ENCODE data around the gene RETSAT.
A peak's percentile ranks its signal among the peaks of the same experiment; 100 is the strongest.
"Not testable (repeated sequence)": the region's sequence is repeated elsewhere in the genome, so short reads cannot be mapped to it uniquely, and the experiment has no call there.

Gene RETSAT

DNA sequence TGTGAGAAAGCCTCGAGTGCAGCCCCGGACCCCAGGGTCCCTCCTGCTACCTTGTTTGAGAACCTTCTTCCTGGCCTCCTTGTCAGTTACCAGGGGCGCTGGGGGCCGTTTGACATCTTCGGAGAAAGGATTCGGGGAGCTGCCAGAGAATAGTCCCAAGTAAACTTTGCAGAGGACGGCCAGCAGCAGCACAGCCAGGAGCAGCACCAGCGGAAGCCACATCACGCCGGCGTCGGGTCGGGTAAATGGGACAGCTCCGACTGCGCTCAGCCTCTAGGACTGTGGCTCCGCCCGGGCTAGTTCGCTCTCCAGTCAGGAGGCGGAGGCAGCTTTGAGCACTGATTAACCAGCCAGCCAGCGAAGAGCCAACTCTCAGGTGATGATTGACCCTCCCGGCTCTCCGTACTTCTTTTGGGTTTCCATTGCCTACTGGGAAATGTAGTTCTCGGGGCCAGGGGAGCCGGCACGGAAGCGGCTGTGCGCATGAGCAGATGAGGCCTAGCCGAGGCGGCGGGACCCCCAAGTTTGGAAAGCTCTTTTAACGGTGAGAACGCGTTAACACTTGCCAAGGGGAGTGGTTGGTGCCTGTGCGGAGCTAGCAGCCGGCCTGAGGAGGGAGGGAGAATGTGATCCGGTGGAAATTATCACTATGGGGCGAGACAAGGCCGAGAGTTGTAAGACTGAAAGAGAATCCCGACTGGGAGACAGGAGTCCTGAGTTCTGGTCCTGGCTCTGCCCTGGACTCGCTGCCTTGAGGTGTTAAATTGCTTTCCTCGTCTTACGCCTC, at the start of gene RETSAT, which contains the start of gene ELMOD3:
TSS of gene RETSAT (minus strand) at position 243 of the 787 bp plus-strand sequence. CDS start at position 222, 21 bp downstream.
TSS of gene ELMOD3 (plus strand) at position 484 of the 787 bp plus-strand sequence. CDS start 2,430 bp downstream, outside the sequence.
- peak; percentile 98 for DNase-seq (ENCODE audit: low read depth, low spot score)

GRCh38 chr2:85401844-85402243, 47.5 kb upstream of the RETSAT start:
- DNase-seq (ENCODE audit: low read depth, low spot score), result no peak

- DNase-seq (ENCODE audit: low read depth, low spot score), result no peak
Observed at GRCh38 chr2:85401464-85401805, 47.1 kb upstream of the RETSAT start.

DNA sequence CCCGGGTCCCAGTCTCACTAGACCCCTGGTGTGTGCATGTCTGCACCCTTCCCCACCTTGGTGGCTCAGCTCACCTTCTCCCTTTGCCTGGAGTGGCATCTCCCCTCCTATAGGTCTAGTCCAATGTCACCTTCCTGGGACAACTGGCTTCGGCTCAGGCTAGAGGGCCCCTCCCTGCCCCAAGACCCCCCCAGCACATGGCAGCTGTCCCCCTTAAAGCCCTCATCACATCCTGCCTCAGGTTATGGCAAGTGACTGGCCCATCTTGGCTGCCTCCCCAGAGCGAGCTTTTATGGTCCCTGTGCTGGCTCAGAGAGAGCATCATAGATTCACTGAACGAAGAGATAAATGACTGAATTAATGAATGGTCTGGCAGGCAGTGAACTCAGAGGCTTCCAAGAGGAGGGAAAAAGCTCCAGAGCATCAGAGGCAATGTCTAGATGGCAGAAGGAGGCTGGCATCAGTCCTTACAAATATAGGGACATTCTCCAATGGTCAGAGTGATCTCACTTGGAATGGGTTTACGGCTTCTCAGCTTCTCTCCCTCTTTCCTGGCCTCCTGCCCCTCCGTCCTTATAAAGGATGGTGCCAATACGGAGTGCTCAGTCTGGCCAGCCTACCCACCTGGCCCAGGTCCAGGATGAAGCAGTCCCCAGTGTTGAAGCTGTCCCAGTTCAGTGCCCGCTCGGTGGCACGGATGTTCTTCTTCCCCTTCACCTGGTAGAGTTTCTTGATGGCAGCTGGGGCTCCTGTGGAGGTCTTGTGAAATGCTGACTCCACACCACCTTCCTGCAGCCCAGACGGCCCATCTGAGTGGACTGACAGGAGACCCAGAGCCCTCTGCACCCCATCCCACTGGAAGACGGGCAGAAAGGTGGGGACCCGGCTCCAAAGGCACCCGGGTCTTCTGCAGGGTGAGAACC, 46.5 kb upstream of the RETSAT start:
- DNase-seq (ENCODE audit: low read depth, low spot score), result no peak

- DNase-seq (ENCODE audit: low read depth, low spot score), result no peak
Observed at GRCh38 chr2:85400023-85400422, 45.7 kb upstream of the RETSAT start.

DNA sequence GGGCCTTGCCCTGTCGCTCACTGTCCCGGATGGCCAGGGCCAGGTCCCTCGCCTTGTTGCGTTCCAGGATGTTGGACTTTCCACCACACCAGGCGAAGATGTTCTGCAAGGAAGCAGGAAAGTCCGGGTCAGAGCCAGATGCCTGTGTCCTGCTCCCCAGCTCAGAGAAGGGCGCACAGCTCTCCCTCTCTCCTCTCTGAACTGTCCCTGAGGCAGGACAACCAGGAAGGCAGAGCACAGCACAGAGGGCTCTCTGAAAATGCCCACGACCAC, 44.8 kb upstream of the RETSAT start:
- DNase-seq (ENCODE audit: low read depth, low spot score), result no peak

- DNase-seq (ENCODE audit: low read depth, low spot score), result no peak
Observed at GRCh38 chr2:85398426-85399182, 44.3 kb upstream of the RETSAT start.

- no peak for DNase-seq (ENCODE audit: low read depth, low spot score)
Observed at GRCh38 chr2:85397925-85398331, 43.6 kb upstream of the RETSAT start.

DNA sequence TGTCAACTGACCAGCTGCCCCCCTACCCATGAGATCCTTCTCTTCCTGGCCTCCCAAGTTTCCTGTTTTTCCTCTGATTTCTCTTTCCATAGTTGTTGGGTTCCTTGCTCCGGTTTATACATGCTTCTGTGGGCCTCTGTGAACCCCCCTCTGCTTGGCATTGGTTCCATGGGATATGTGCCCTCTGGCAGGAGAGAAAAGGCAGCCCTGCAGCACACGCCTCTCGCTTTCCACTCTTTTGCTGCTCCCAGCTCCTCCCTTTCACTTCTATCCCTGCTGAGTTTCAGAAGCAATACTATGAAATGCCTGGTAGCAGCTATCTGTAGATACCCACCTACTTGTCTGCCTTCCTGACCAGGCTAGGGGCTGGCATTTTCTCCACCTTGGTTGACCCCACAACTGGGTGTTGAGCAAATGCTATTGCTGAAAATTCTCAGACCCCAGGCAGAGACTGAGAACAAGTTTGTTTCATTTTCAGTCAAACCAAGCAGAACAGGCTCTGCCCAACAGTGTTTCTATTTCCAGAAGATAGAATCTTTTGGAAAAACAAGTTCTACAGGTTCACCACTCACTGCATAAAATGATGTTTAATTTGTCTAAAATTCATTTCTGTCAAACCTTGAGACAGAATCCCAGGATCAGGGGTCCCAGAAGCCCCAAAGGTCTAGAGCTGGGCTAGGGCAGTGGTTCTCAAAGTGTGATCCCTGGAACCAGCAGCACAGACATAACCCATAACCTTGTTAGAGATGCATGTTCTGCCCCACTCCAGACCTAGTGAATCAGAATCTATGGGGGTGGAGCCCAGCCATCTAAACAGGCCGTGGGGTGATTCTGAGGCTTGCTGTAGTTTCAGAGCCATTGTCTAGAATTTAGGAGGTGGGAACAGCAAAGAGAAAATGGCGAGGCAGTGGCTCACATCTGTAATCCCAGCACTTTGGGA, 42.5 kb upstream of the RETSAT start:
- no peak for DNase-seq (ENCODE audit: low read depth, low spot score)

DNA sequence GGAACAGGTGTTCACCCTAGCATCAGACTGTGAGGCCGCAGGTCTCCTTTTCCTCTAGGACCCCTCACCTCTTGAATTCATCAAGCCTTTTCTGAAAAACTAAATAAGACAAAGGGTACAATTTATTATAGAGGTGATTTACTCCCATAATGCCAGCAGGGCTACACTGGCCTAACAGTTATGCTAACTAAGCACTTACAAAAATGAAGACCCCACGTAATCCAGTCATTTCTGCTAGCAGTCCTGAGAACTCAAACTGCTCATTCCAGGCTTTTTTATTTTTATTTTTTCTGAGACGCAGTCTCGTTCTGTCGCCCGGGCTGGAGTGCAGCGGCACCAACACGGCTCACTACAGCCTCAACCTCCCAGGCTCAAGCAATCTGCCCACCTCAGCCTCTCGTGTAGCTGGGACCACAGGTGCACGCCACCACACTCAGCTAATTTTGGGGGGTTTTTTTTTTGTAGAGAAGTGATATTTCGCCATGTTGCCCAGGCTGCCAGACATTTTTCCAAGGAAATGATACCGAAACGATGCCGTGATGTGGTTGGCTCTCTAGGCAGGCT, 41.7 kb upstream of the RETSAT start:
- no peak for DNase-seq (ENCODE audit: low read depth, low spot score)

DNA sequence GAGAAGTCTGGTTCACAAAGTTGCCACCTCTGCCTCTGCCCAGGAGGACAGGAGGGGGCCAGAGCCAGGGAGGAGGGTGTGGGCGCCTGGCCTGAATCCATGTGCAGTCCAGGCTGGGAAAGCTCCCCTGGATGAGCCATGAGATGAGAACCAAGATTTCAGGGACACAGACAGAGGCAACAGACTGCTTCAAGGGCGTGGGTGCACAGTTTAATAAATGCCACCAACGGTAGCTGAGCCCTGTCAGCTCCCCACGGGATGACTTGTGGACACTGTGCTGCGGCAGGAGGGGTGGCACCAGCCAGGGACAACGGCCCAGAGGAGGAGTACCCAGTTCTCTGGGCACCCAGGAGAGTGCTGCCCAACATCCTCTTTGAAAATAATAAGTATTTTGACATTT, 40.6 kb upstream of the RETSAT start:
- DNase-seq (ENCODE audit: low read depth, low spot score), result no peak

- no peak for DNase-seq (ENCODE audit: low read depth, low spot score)
Observed at GRCh38 chr2:85394261-85394681, 39.9 kb upstream of the RETSAT start.

DNA sequence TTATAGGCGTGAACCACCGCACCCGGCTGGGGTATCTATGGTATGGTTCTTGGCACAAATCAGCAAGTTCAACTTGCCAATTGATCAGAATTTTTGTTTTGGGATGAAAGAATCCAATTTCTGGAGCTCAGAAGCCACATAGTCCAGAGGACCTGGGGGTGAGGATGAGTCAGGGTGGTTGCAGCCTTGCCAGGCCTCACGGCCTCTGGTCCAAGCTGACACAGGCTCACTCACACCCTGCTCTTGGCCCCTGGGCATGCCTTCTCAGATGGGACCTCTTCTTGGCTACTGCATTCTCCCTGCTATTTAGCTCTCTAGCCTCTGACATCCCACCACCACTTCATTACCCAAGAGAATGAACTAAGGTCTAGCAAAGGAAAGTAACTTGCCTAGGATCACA, 39.5 kb upstream of the RETSAT start:
- DNase-seq (ENCODE audit: low read depth, low spot score), result no peak

- no peak for DNase-seq (ENCODE audit: low read depth, low spot score)
Observed at GRCh38 chr2:85390941-85391669, 36.8 kb upstream of the RETSAT start.

- no peak for DNase-seq (ENCODE audit: low read depth, low spot score)
Observed at GRCh38 chr2:85388878-85389538, 34.7 kb upstream of the RETSAT start.

DNA sequence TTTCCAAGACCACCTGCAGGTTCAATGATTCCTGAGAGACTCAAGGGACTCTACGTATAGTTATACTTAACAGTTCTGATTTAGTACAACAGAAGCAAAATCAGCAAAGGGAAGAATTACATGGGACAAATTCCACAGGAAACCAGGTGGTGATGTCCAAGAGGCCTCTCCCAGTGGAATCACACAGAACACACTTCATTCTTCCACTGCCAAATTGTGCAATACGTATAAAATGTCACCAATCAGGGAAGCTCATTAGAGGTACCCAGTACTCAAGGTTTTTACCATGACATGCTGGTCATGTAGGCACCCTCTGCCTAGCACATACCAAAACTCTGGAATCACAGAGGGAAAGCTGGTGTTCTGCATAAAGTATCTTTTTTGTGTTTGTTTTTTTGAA, 33.4 kb upstream of the RETSAT start:
- DNase-seq (ENCODE audit: low read depth, low spot score), result no peak

- DNase-seq (ENCODE audit: low read depth, low spot score), result no peak
Observed at GRCh38 chr2:85385746-85386145, 31.4 kb upstream of the RETSAT start.

GRCh38 chr2:85383850-85384249, 29.5 kb upstream of the RETSAT start:
- DNase-seq (ENCODE audit: low read depth, low spot score), result no peak

- not testable (repeated sequence) for DNase-seq (ENCODE audit: low read depth, low spot score)
Observed at GRCh38 chr2:85383151-85383550, 28.8 kb upstream of the RETSAT start.

All from smooth muscle cell of the brain vasculature (primary cell).